ENCODE measurements around the gene OR2V1.
"Not testable (repeated sequence)": the region's sequence is repeated elsewhere in the genome, so short reads cannot be mapped to it uniquely, and the experiment has no call there.

OR2V1 gene

GRCh38 chr5:181127907-181128626 is 2.9 kb downstream of the OR2V1 start:
- no peak for DNase-seq (ENCODE audit: low read depth)

GRCh38 chr5:181127456-181127855 is 3.5 kb downstream of the OR2V1 start:
- DNase-seq (ENCODE audit: low read depth): no peak

GRCh38 chr5:181126841-181127240 is 4.1 kb downstream of the OR2V1 start:
- DNase-seq (ENCODE audit: low read depth): no peak

GRCh38 chr5:181124526-181124925 is 6.4 kb downstream of the OR2V1 start:
- no peak for DNase-seq (ENCODE audit: low read depth)

- DNase-seq (ENCODE audit: low read depth): no peak
Observed at GRCh38 chr5:181121675-181122561, 9.1 kb downstream of the OR2V1 start.

GRCh38 chr5:181120761-181121160 is 10.2 kb downstream of the OR2V1 start:
- no peak for DNase-seq (ENCODE audit: low read depth)

GRCh38 chr5:181120306-181120705 is 10.7 kb downstream of the OR2V1 start:
- peak; percentile 48 for DNase-seq (ENCODE audit: low read depth)

GRCh38 chr5:181119105-181119504 is 11.9 kb downstream of the OR2V1 start:
- no peak for DNase-seq (ENCODE audit: low read depth)

GRCh38 chr5:181118369-181118768 is 12.6 kb downstream of the OR2V1 start:
- no peak for DNase-seq (ENCODE audit: low read depth)

- peak; percentile 72 for DNase-seq (ENCODE audit: low read depth)
Observed at GRCh38 chr5:181114844-181115778, 15.9 kb downstream of the OR2V1 start.

GRCh38 chr5:181114284-181114843 is 16.6 kb downstream of the OR2V1 start:
- DNase-seq (ENCODE audit: low read depth): no peak

GRCh38 chr5:181113572-181113971 is 17.4 kb downstream of the OR2V1 start:
- DNase-seq (ENCODE audit: low read depth): not testable (repeated sequence)

GRCh38 chr5:181112476-181112875 is 18.5 kb downstream of the OR2V1 start:
- DNase-seq (ENCODE audit: low read depth): no peak

- DNase-seq (ENCODE audit: low read depth): no peak
Observed at GRCh38 chr5:181111010-181111409, 20.0 kb downstream of the OR2V1 start.

- no peak for DNase-seq (ENCODE audit: low read depth)
Observed at GRCh38 chr5:181109489-181110013, 21.4 kb downstream of the OR2V1 start.

- no peak for DNase-seq (ENCODE audit: low read depth)
Observed at GRCh38 chr5:181108578-181109165, 22.3 kb downstream of the OR2V1 start.

- no peak for DNase-seq (ENCODE audit: low read depth)
Observed at GRCh38 chr5:181107699-181108098, 23.3 kb downstream of the OR2V1 start.

GRCh38 chr5:181105391-181106025 is 25.5 kb downstream of the OR2V1 start:
- DNase-seq (ENCODE audit: low read depth): no peak

GRCh38 chr5:181104606-181105390 is 26.2 kb downstream of the OR2V1 start:
- not testable (repeated sequence) for DNase-seq (ENCODE audit: low read depth)

- not testable (repeated sequence) for DNase-seq (ENCODE audit: low read depth)
Observed at GRCh38 chr5:181104259-181104568, 26.8 kb downstream of the OR2V1 start.

Data from iris pigment epithelial cell (primary cell).